RKO (cell line): ENCODE results near the gene CHD6.

Experiments used
- DNase-seq: peaks from one replicate; pipeline ENCODE4 v3.0.0-alpha.2; 2016; ENCODE audit warnings: low spot score

Gene CHD6

DNA sequence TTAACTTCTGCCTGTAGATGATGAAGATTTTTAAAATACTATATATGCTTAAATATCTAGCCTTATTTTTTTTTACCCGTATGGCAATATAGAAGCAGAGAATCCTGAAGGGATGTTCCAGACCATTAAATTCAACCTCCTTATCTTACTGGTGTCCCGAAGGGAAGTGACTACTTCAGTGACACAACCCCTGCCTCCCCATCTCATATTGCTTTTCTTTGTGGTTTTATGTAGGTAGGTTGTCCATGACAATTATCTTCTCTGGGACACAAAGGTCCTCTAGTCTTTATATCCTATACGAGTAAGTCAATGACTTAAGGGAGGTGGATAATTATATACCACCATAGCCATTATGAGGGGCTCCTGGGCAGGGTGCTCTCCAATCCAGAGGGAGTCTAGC, 194.2 kb downstream of the CHD6 start:
- no peak for DNase-seq

DNA sequence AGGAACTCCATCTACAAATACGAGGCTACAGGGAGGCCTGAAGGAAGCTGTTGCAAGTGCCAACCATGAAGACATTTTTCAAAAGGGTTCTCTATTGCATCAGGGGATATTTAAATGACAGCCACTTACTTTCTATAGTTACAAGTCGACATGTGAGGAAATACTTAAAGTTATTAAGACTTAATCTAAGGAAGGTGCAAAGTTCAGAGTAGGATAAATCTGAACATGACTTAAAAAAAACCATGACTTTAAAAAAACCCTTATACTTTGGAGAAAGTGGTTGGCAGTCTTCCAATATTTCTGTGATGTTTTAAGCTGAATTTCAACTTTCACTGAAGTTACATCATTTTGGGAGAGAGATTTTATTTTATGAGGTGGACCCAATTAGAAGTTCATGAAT, 195.2 kb downstream of the CHD6 start:
- DNase-seq: no peak

DNA sequence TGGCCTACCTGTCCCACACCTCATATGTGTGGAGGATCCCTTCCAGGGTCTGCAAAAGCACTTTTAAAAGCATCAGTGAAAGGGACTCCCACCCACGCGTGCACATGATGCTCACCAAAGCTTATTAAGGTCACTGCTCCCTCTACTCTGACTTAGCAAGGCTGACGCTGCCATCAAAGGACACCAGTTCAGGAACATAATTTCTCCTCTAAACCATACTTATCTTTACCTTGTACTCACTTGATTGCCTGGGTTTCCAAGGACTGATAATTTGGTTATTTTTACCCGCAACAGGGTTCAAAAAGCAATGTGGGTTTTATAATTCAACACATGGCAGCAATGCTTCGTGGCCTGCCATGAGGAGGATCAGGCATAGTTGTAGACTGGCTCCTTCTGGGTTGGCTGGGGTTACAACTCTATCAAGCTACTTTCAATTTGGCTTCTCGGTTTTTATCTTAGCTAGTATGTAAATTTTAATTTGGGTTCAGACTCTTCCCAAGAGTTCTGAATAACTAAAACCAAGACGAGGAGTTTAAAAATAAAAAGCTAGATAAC, 199.4 kb downstream of the CHD6 start:
- no peak for DNase-seq

DNA sequence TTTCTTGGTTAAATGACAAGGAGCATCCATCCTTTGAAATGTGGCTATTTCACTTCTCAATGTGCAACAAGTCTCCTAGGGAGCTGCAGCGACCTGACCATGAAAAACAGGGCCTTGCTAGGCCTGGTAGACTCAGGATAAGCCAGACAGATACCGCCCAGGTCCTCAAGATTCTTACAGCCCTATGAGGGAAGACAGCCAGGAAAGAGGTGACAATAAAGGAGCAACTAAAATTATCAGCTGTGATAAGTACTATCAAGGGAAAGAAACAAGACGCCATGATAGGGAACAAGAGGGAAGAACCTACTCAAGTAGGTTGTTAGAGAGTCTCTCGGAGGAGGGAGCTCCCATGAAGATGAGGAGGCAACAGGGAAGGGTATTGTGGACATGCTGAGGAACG, 200.1 kb downstream of the CHD6 start:
- DNase-seq: no peak

DNA sequence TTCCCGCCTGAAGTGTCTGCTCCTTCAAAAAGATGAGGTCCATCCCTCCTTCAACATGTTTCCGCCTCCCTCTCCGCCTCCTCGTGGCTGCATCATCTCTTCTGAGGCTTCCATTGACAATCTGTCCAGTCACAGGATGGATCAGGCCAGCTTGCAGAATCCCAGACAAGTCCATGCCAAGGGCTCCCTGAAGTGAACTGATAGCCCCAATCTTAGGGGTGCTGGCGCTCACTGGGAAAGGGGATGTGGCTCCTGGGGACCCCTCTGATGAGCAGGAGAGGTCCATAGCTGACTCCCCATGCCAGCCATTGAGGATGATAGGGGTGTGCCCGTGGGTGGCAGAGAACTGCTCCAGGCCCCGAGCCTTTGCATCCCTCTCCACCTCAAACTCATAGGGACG, 203.0 kb downstream of the CHD6 start:
- DNase-seq: no peak

DNA sequence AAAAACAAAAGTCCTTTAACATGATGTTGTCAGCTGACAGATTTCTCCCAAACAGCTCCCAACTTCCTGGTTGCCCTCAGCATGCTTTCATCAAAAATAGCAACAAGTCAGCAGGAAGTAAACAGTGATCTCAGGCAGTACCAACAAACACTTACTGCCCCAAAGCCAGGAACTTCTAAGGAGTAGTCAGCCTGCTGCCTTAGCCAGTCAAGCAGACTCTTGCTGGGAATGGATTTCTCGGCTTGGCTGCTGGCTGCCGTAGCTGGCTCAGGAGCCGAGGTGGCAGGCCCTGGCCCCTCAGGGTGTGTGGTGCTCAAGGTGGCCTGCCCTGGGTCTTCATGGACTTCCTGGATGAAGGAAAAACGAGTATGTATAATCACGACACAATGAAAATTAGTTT, 205.0 kb downstream of the CHD6 start:
- peak; percentile 9 for DNase-seq

DNA sequence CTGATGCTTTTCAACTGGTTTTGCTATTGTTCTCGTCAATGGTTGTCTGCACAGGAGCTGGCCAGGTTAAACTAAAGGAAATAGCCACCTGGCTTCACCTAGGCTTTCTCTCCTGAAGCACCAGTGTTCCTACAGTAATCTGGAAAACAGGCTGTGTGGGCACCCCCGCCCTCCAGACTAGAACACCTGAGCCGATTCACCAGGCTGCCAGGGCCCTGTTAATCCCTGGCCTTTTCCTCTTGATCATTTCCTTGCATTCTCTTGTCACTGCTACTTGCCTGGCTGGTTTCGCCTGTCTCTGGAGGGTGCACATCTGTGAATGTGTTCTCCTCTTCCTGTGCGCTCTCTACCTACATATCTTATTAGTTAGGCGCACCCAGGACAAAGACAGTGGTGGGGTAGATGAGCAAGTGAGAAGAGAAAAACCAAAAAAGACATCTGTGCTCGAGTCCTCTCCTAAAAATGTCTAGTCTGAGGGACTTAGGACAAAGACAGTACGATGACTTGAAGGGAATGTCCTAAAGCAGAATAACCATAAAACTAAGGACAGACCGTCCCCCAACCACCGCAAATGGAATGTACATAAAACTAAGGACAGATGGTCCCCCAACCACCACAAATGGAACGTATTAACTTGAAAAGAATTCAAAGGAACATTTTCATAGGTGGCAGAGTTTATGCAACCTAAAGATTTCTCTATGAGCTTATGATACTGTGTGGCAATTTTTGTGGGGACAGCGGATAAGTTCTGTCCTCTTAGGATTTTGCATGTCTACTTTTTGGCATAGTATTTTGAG, 205.7 kb downstream of the CHD6 start:
- no peak for DNase-seq

DNA sequence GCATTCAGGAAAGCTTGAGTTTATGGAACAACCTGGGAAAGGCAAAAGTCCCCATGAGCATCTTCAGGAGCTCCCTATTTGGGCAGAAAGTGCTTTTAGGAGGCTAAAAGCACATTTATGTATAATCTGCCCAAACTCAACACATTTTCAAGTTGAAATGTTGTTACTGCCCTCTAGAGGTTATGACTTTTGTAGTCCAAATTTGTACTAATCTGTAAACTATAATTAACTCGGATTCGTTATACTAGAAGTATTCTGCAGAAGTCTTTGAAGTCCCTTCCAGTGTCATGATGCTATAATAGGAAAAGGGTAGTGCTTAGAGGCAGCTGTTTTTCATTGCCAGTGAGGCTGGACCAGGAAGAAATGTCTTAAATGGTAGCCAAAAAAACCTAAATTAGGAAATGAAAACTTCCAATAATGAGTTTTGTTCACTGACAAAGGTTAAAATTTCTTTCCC, 206.8 kb downstream of the CHD6 start:
- peak; percentile 65 for DNase-seq

DNA sequence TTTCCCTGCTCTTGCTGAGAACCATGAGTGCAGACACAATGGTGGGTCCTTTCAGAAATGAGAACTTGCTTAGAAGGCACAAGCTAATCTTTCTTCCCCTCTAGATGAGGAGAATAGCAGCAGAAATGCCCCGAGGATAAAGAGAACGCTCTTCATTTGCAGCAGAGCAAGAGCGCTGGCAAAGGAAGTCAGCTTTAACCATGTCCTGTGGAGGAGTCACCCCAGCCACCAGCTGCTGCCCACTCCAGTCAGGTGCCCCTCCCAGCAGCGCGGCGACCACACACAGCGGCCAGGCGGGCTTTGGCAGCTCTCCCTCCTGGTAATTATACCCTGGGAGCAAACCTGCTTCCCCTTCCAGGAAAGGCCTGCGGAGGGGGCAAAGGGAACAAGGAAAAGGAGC, 209.2 kb downstream of the CHD6 start:
- DNase-seq: no peak

DNA sequence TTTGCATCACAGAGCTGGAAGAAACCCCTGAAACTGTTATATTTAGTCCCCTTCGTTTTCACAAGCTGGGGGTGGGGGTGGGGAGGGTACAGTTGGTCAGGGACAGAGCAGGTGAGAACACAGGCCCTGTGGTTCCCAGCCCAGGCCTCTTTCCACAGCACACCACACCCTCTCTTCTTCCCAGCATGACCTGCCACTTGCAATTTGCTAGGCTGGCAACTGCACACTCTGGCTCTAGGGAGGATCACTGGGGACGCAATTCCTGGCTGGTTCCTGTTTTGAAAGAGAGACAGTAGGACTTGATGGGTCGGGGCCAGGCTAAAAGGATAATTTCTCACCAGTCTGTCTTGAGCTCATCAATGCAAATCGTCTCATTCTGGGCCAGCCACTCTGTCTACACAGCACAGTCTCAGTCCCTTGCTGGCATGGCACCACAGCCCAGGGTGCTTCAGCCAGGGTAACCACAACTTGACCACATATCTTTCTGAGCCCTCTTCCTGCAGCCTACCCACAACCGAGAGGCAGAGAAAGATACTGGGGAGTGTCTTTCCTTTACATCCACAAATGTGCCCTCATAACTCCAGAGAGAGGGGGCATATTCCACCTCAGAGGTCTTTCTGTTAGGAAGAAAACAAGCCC, 209.9 kb downstream of the CHD6 start:
- no peak for DNase-seq

DNA sequence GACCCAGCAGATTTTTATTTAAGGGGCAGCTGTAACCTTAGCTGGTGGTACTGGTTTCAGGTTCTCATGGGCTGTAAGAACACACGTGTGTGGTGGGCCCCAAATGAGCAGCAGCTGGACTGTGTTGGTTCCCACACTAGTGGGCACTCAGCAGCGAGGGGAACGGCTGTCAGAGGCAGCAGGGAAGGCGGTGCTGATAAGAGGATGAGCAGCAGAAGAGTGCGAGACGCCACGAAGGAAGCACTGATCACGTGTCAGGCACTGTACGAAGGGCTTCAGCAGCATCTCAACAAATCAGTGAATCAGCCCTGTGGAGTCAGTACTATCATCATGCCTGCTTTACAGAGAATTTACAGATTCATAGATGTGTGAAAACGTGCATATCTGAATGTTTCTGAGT, 210.6 kb downstream of the CHD6 start:
- DNase-seq: no peak

DNA sequence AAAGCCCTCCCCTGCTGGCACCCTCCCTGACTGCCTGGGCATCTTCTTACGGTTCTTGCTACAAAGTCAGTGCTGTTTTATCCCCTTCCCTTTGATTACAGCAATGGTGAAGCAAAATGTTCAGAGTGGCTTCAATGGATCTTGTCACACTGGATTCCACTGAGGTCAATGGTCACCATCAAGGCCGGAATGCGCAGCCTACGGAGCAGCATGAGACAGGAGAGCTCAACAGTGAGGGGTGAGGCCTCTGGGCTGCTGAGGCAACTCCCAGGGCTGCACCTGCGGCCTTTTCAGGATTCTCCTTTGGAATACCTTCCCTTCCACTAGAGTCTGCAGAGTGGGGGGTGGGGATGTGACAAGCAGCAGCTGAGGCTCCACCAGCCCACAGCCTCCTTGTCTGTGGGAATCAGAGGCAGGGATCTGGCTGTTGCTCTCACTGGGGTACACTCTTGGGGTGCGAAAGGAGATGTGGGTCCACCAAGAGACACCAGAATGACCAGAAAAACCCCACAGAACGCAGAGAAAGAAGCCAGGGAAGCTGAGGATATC, 211.2 kb downstream of the CHD6 start:
- DNase-seq: no peak

DNA sequence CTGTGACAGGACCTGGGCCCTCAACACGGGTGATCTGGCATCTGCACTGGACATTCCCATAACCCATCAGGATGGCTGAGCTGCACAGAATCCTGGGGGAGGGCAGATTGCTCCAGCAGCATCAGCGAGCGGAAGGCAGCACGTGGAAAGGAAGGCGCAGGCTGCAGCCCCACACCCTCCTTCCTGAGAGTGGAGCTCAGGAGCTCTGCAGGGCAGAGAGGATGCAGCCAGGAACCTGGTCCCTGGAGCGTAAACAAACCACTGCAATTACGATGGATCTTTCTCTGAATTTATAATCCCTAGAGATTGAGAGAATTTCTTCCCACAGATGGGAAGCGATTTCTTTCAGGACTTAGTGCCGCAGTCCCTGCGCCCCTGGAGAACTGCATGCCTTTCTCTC, 211.8 kb downstream of the CHD6 start:
- no peak for DNase-seq

DNA sequence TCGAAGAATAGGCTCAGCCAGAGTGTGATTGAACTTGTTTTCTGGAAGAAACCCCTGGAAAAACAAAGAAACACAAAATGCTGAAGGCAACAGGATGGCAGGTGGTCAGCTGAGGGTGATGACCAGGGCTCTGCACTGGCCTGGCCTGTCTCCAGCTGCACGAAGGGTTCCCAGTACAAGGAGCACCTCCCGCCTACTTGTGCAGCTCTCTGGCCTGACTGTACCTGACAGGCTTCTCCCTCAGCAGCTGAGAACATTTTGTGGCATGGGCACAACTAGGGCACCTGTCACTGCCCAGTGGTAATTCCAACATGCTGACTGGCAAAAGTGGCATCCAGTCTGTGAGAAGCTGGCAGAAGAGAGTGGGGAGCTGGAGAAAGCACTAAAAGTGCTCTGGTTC, 212.7 kb downstream of the CHD6 start:
- no peak for DNase-seq

DNA sequence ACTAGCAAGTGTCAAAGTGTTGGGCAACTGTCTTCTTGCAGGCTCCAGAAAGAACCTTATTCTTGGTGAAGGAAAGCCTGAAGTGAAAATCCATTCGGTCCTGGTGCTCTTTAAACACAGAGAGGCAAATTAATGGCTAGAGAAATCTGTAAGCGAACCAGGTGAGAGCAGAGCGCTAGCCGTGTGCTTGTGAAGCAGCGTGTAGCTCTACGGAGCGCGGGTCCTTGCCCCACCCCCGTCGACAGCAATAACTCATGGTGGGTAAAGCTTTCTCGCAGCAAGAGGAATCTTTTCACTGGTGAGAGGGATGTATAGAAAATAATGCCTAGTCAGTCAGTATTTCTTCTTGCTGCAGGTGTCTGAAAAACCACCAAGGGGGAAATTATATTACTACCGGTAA, 214.6 kb downstream of the CHD6 start:
- DNase-seq: no peak

DNA sequence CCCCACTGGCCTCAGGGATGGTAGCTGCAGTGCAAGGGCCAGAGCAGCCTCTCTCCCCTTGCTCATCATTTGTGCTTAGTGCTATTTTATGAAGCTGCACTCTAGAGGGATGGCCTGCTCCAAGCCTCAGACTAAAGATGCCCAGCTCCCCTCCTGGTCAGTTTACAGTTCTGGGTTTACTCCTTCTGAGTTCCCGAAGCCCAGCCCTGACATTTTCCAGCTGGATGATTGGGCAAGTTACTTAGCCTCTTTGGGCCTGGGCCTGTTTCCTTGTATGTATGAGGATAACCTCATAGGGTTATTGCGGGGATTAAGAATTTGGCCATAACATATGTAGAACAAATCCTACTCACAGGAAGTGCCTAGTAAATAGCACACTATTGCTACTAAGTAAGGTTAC, 219.8 kb downstream of the CHD6 start:
- DNase-seq: no peak

DNA sequence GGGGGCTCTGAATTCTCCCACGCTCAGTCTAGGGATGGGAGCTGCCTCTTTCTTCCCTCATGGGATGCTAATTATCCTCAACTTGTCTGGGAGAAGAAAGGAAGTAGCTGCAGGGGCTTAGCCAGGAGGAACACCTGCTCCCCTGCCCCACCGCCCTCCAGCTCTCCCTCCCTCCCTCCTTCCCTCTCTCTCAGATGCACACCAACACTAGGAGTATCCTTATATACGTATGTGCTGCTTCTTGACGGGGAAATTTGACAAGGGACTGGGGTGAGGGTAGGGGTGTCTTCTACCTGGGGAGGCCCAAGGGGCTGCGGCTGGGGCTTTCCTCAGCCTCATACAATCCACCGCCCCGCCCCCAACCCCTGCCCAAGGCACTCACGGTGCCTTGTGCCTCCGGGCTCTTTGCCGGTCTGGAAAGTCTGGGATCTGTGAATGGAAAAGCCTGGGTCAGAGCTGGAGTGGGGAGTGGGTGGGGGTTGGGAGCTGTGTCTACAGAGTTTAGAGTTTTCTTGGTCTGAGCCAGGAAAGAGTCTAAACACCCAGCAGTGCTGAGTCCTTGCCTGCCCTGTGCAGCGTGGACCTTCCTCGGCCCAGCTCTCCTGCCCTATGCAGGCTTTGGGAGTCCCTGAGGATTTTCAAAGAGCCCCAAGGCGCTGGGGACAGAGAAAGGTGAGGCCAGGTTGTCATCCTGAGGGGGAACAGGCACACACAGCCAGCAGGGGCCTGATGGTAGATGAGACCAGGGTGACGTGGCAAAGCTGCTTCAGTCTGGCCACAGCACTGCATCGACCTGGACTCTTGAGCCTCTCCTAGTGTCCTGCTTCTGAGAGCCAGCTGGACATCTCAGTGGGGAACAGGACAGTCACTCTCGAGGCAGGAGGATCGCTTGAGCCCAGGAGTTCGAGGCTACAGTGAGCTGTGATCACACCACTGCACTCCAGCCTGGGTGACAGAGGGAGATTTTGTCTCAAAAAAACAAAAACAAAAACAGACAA, 222.2 kb downstream of the CHD6 start:
- peak; percentile 20 for DNase-seq

DNA sequence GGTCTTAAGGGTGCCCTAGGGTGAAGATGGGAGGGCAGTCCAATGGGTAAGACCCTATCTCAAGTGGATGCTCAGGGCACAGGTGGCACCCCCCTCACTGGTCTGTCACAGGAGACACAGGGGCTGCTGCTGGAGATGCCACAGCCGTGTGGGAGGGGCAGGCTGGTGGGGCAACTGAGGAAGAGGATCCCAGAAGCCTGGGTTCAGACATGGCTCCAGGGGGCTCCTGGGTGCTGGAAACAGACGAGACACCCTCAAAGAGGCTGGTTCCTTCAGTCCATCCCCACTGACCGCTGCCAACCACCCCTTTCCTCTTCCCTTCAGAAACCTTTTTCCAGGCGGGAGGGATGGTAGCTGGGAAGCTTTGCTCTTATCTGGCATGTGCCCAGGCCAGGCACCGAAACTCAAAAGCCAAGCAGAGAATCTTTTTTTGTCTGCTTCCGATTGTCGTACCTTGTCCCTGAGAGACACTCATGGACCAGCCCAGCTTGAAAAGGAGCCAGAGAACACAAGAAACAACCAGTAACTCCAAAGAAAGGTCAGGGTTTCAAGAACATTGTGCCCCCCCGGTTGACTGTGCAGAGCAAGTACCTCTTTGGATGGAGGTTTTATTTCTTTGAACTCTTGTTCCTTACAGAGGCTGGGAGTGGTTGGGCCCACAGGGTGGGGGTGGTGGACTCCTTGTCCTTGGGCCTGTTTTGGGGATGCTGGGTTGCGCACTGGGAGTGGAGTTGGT, 223.1 kb downstream of the CHD6 start:
- DNase-seq: no peak

DNA sequence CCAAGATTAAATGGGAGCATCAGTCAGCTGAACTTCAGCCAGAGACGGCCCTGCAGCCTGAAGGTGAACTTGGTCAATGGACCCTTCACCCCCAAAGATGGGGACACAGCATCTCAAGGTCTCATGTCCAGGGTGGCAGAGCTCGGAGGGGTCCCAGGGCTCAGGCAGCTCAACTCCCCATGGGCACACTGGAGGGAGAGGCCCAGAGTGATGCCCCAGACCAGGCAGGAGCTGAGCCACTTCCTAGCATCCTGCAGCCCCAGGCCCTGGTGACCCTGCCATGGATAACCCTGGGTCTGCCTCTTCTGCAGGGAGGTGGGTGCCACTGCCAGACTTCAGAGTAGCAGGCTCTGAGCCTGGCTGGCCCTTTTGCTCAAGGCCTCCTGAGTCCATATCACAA, 224.1 kb downstream of the CHD6 start:
- DNase-seq: no peak

DNA sequence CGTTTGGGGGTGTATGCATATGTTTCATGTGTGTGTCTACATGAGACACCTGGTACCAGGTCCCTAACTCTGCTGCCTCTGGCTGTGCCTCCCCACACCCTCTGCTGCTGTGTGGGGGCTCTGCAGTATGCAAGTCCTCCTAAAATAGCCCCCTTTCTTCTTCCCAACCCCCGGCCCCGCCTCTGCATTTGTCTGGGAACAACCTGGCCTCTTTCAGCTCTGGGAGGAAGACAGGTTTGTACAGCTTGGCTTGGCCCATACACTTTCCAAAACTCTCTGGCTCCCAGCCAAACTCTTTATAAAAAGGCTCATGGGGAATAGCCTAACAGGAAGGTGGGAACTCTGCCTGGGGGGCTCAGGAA, 224.5 kb downstream of the CHD6 start:
- no peak for DNase-seq
